ENCODE data around the gene ECSIT. TPM values are rescaled to one million over a fixed set of nuclear protein-coding genes. Genes with fewer than 3 reads are reported as not detected.
"Not testable (repeated sequence)": the region's sequence is repeated elsewhere in the genome, so short reads cannot be mapped to it uniquely, and the experiment has no call there.

The ECSIT gene
- total RNA-seq, 1 experiment from 2014 or later, result 59.8 TPM

GRCh38 chr19:11565649-11565980, 36.7 kb upstream of the ECSIT start:
- H4K20me1 ChIP-seq (ENCODE audit: insufficient read depth, low read depth, low read length); H3K79me2 ChIP-seq (ENCODE audit: low read length); DNase-seq; H3K4me2 ChIP-seq (ENCODE audit: low read depth, low read length, poor library complexity, severe bottlenecking); H3K9ac ChIP-seq (ENCODE audit: low read length); H3K36me3 ChIP-seq (ENCODE audit: insufficient read depth, low read length); H3K9me2 ChIP-seq (replicated peaks; ENCODE audit: insufficient read depth, low read length); H3K27ac ChIP-seq (ENCODE audit: low read length); H3K9me3 ChIP-seq (ENCODE audit: low read length); H3K27me3 ChIP-seq (ENCODE audit: low read length); H2AFZ ChIP-seq (ENCODE audit: low read length); H3K4me3 ChIP-seq (ENCODE audit: low read length): not testable (repeated sequence)
- H3K4me1 ChIP-seq (ENCODE audit: low read length), result peaks cover 23% of the 10 kb centered on the region

- H2AFZ ChIP-seq (ENCODE audit: low read length); H3K36me3 ChIP-seq (ENCODE audit: insufficient read depth, low read length); H4K20me1 ChIP-seq (ENCODE audit: insufficient read depth, low read depth, low read length); H3K4me2 ChIP-seq (ENCODE audit: low read depth, low read length, poor library complexity, severe bottlenecking); H3K9me2 ChIP-seq (replicated peaks; ENCODE audit: insufficient read depth, low read length); H3K4me3 ChIP-seq (ENCODE audit: low read length); H3K27me3 ChIP-seq (ENCODE audit: low read length); H3K9ac ChIP-seq (ENCODE audit: low read length); H3K9me3 ChIP-seq (ENCODE audit: low read length); DNase-seq: not testable (repeated sequence)
- H3K79me2 ChIP-seq (ENCODE audit: low read length), result peaks cover 21% of the 10 kb centered on the region
- H3K27ac ChIP-seq (ENCODE audit: low read length), result peak overlapping the region; percentile 47
- H3K4me1 ChIP-seq (ENCODE audit: low read length), result peaks cover 29% of the 10 kb centered on the region
Observed at GRCh38 chr19:11564082-11564807, 35.3 kb upstream of the ECSIT start.

GRCh38 chr19:11563532-11563931, 34.6 kb upstream of the ECSIT start:
- Histone ChIP-seq H2AFZ (ENCODE audit: low read length) (no peak overlapping the region), H3K27me3 (ENCODE audit: low read length) (no peaks in the 10 kb centered on the region), H3K9ac (ENCODE audit: low read length) (no peak overlapping the region), H4K20me1 (ENCODE audit: insufficient read depth, low read depth, low read length) (peaks cover 2% of the 10 kb centered on the region; the same call in 1 of the 2 replicates), H3K79me2 (ENCODE audit: low read length) (peaks cover 27% of the 10 kb centered on the region), H3K27ac (ENCODE audit: low read length) (no peak overlapping the region), H3K36me3 (ENCODE audit: insufficient read depth, low read length) (peaks cover 4% of the 10 kb centered on the region), H3K4me3 (ENCODE audit: low read length) (no peak overlapping the region), H3K9me2 (replicated peaks; ENCODE audit: insufficient read depth, low read length) (no peaks in the 10 kb centered on the region), H3K4me1 (ENCODE audit: low read length) (peaks cover 29% of the 10 kb centered on the region), H3K9me3 (ENCODE audit: low read length) (no peaks in the 10 kb centered on the region), H3K4me2 (ENCODE audit: low read depth, low read length, poor library complexity, severe bottlenecking) (no peak overlapping the region)
- no peak for DNase-seq

GRCh38 chr19:11560404-11561051, 31.6 kb upstream of the ECSIT start:
- H4K20me1 ChIP-seq (ENCODE audit: insufficient read depth, low read depth, low read length), result peaks cover 16% of the 10 kb centered on the region
- H3K27ac ChIP-seq (ENCODE audit: low read length), result peak overlapping the region; percentile 78
- DNase-seq, result peak; percentile 93
- H3K27me3 ChIP-seq (ENCODE audit: low read length), result no peaks in the 10 kb centered on the region
- H3K4me1 ChIP-seq (ENCODE audit: low read length), result peaks cover 37% of the 10 kb centered on the region
- H3K79me2 ChIP-seq (ENCODE audit: low read length), result peaks cover 49% of the 10 kb centered on the region
- no peaks in the 10 kb centered on the region for H3K9me3 ChIP-seq (ENCODE audit: low read length)
- H3K4me2 ChIP-seq (ENCODE audit: low read depth, low read length, poor library complexity, severe bottlenecking), result peak overlapping the region; percentile 86
- H3K36me3 ChIP-seq (ENCODE audit: insufficient read depth, low read length), result peaks cover 1% of the 10 kb centered on the region; the same call in 1 of the 2 replicates
- H3K9me2 ChIP-seq (replicated peaks; ENCODE audit: insufficient read depth, low read length), result no peaks in the 10 kb centered on the region
- no peak overlapping the region for H2AFZ ChIP-seq (ENCODE audit: low read length)
- H3K4me3 ChIP-seq (ENCODE audit: low read length), result peak overlapping the region; percentile 94
- peak overlapping the region; percentile 91 for H3K9ac ChIP-seq (ENCODE audit: low read length)

DNA sequence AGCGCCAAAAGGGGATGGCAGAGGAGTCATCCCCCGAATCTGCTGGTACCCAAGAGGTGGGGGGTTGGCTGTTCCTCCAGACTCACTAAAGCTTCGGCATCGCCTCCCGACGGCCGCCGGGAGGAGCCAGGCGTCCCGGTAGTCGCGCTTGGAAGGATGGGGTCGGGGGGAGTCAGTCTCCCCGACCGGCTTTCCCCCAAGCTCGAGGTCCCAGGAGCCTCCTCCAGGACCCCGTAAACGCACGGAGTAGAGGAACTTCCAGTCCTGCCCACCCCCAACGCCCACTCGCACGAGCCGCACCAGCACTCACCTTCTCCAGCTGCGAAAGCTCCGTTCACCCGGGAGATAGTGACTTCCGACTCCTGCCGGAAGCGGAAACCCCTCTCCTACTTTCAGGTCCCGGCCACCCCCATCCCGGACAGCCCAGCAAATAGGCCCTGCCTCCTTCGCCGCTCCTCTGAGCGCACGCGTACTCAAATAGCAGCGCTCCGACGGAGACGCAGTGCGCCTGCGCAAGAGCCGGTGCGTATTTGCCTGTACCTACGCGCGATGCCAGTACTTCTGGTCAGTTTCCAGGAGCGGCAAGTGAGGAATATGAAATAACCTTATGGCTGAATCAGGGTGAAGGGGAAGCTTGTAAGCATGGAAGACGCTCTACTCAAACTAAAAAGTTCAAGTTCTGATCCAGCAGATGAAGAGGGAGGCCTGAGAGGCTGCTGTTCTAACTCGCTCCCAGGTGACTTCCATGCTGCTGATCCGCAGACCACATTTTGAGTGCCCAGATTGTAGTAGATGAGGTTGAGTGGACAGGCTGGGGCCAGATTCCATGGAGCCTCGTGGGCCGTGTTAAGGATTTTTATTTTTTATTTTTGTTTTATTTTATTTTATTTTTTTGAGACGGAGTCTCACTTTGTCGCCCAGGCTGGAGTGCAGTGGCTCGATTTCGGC, 30.2 kb upstream of the ECSIT start, which contains the start of gene ELOF1:
TSS of gene ELOF1 (minus strand) at position 350 of the 948 bp plus-strand sequence. CDS start 4,883 bp downstream, outside the sequence.
- Histone ChIP-seq H3K9me2 (replicated peaks; ENCODE audit: insufficient read depth, low read length) (no peaks in the 10 kb centered on the region), H2AFZ (ENCODE audit: low read length) (peak within 1 kb of the TSS; percentile 69; the same call in 1 of the 2 replicates), H3K4me2 (ENCODE audit: low read depth, low read length, poor library complexity, severe bottlenecking) (peak within 1 kb of the TSS; percentile 99), H3K9me3 (ENCODE audit: low read length) (no peaks in the 10 kb centered on the region), H3K27me3 (ENCODE audit: low read length) (no peaks in the 10 kb centered on the region), H4K20me1 (ENCODE audit: insufficient read depth, low read depth, low read length) (peaks cover 19% of the 10 kb centered on the region), H3K4me3 (ENCODE audit: low read length) (peak within 1 kb of the TSS; percentile 94), H3K27ac (ENCODE audit: low read length) (peak within 1 kb of the TSS; percentile 78), H3K36me3 (ENCODE audit: insufficient read depth, low read length) (peaks cover 4% of the 10 kb centered on the region; the same call in 1 of the 2 replicates), H3K79me2 (ENCODE audit: low read length) (peaks cover 53% of the 10 kb centered on the region), H3K4me1 (ENCODE audit: low read length) (peaks cover 26% of the 10 kb centered on the region), H3K9ac (ENCODE audit: low read length) (peak within 1 kb of the TSS; percentile 91)
- peak; percentile 100 for DNase-seq

DNA sequence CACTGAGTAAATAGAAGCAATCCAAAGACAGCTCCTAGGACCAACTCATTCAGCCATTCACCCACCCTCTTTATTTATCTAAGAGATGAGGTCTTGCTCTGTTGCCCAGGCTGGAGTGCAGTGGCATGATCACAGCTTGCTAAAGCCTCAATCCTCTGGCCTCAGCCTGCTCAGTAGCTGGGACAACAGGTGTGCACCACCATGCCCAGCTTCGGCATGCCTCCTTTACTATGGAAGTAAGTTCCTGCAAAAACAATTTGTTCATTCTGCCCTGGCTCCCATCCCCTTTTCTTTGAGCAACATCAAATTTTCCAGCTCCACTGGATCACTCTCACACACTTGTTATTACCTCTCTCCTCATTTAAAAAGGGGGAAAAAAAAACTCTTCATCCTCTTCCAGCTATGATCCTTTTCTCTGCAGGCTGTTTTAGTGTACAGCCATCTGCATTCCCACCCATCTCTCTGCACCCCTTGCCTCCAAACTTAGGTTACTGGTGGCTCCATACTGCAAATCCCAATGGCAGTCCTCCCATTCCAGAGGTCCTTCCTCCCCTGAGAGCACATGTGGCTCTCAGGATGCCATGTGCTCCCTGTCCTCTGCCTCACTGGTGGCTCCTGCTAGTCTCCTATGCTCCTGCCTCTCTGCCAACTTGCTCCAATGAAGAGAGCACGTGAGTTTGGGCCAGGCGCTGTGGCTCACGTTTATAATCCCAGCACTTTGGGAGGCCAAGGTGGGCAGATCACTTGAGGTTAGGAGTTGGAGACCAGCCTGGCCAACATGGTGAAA, 27.9 kb upstream of the ECSIT start:
- Histone ChIP-seq H3K4me1 (ENCODE audit: low read length) (peaks cover 21% of the 10 kb centered on the region), H4K20me1 (ENCODE audit: insufficient read depth, low read depth, low read length) (peaks cover 24% of the 10 kb centered on the region), H3K9ac (ENCODE audit: low read length) (peak overlapping the region; percentile 32), H2AFZ (ENCODE audit: low read length) (no peak overlapping the region), H3K9me3 (ENCODE audit: low read length) (no peaks in the 10 kb centered on the region), H3K79me2 (ENCODE audit: low read length) (peaks cover 53% of the 10 kb centered on the region), H3K9me2 (replicated peaks; ENCODE audit: insufficient read depth, low read length) (no peaks in the 10 kb centered on the region), H3K36me3 (ENCODE audit: insufficient read depth, low read length) (peaks cover 7% of the 10 kb centered on the region; the same call in 1 of the 2 replicates), H3K27ac (ENCODE audit: low read length) (no peak overlapping the region), H3K4me2 (ENCODE audit: low read depth, low read length, poor library complexity, severe bottlenecking) (peak overlapping the region; percentile 13), H3K27me3 (ENCODE audit: low read length) (no peaks in the 10 kb centered on the region), H3K4me3 (ENCODE audit: low read length) (no peak overlapping the region)
- no peak for DNase-seq

DNA sequence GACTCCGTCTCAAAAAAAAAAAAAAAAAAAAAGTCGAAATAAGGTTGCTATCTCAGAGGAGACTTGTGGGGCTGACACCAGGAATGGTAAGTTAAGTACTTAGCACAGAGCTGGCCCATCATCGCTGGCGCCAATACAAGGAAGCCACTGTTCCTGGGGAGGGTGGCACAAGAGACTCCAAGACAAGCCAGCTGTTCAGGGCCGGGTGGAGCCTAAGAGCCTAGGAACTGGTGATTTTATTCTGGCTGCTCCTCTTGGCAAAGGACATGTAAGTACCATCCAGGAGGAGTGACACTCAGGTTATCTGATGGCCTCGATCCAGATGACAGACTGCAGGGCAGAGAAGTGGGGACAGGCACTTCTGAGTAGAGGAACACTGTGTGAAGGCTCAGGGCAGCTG, 26.3 kb upstream of the ECSIT start:
- H3K4me2 ChIP-seq (ENCODE audit: low read depth, low read length, poor library complexity, severe bottlenecking), result no peak overlapping the region
- H3K4me3 ChIP-seq (ENCODE audit: low read length), result no peak overlapping the region
- peaks cover 24% of the 10 kb centered on the region for H4K20me1 ChIP-seq (ENCODE audit: insufficient read depth, low read depth, low read length)
- no peak overlapping the region for H3K9ac ChIP-seq (ENCODE audit: low read length)
- no peak for DNase-seq
- H3K27me3 ChIP-seq (ENCODE audit: low read length), result no peaks in the 10 kb centered on the region
- H3K9me2 ChIP-seq (replicated peaks; ENCODE audit: insufficient read depth, low read length), result no peaks in the 10 kb centered on the region
- H3K36me3 ChIP-seq (ENCODE audit: insufficient read depth, low read length), result peaks cover 7% of the 10 kb centered on the region; the same call in 1 of the 2 replicates
- peaks cover 48% of the 10 kb centered on the region for H3K79me2 ChIP-seq (ENCODE audit: low read length)
- H3K4me1 ChIP-seq (ENCODE audit: low read length), result peaks cover 14% of the 10 kb centered on the region
- H2AFZ ChIP-seq (ENCODE audit: low read length), result no peak overlapping the region
- H3K27ac ChIP-seq (ENCODE audit: low read length), result no peak overlapping the region
- no peaks in the 10 kb centered on the region for H3K9me3 ChIP-seq (ENCODE audit: low read length)
